C4-2B (cell line): ENCODE data around the gene SAC3D1.

Experiments
- H3K27ac ChIP-seq: fragments of 450-650 bp; 2 replicates; pipeline ENCODE4 v1.5.1; 2017
- CTCF ChIP-seq: fragments of 450-650 bp; conservative IDR thresholded peaks from 2 replicates; pipeline ENCODE4 v1.5.1; 2017; ENCODE audit warnings: mild to moderate bottlenecking
- ZFX ChIP-seq: fragments of 450-650 bp; IDR thresholded peaks from 2 replicates; pipeline ENCODE4 v1.6.1; 2017

Gene SAC3D1

GRCh38 chr11:65056999-65057398 is 16.0 kb downstream of the SAC3D1 start:
- H3K27ac ChIP-seq: no peak overlapping the region
- TF ChIP-seq CTCF: no peak
- TF ChIP-seq ZFX: no peak

- H3K27ac ChIP-seq: no peak overlapping the region
- TF ChIP-seq ZFX: no peak
- no peak for TF ChIP-seq CTCF
Observed at GRCh38 chr11:65057526-65057925, 16.5 kb downstream of the SAC3D1 start.

GRCh38 chr11:65058012-65058411 is 17.0 kb downstream of the SAC3D1 start:
- TF ChIP-seq CTCF (no peak), ZFX (no peak)

GRCh38 chr11:65058419-65059054 is 17.5 kb downstream of the SAC3D1 start, which contains the start of gene NAALADL1:
TSS of gene NAALADL1 (minus strand) at chr11:65058553. CDS start at chr11:65058521, 32 bp downstream.
- no peak for TF ChIP-seq CTCF
- no peak for TF ChIP-seq ZFX
- H3K27ac ChIP-seq: no peak within 1 kb of the TSS

More at GRCh38 chr11:65058012-65058411, 17.0 kb downstream of the SAC3D1 start:
- H3K27ac ChIP-seq: no peak overlapping the region

- no peak for TF ChIP-seq CTCF
- no peak for TF ChIP-seq ZFX
Observed at GRCh38 chr11:65059523-65059922, 18.5 kb downstream of the SAC3D1 start.

GRCh38 chr11:65059959-65060824 is 19.2 kb downstream of the SAC3D1 start:
- TF ChIP-seq CTCF: no peak
- TF ChIP-seq ZFX: no peak
- no peak overlapping the region for H3K27ac ChIP-seq

More at GRCh38 chr11:65059523-65059922, 18.5 kb downstream of the SAC3D1 start:
- no peak overlapping the region for H3K27ac ChIP-seq

GRCh38 chr11:65060913-65061408 is 20.0 kb downstream of the SAC3D1 start:
- no peak overlapping the region for H3K27ac ChIP-seq

More at GRCh38 chr11:65060913-65061408, 20.0 kb downstream of the SAC3D1 start:
- TF ChIP-seq ZFX (no peak), CTCF (no peak)
